ENCODE results near the gene CHRNB1.

Gene CHRNB1

GRCh38 chr17:7416323-7416722 lies 28.5 kb upstream of the CHRNB1 start:
- no peak for DNase-seq (ENCODE audit: low read depth)

- no peak for DNase-seq (ENCODE audit: low read depth)
These were observed 27.7 kb upstream of the CHRNB1 start for GRCh38 chr17:7417056-7417655.

GRCh38 chr17:7418472-7419152 lies 26.2 kb upstream of the CHRNB1 start:
- no peak for DNase-seq (ENCODE audit: low read depth)

- DNase-seq (ENCODE audit: low read depth), result no peak
These were observed 24.8 kb upstream of the CHRNB1 start, which contains the start of gene SPEM1 for GRCh38 chr17:7419819-7420610. Gene SPEM1, plus strand, starts transcription at chr17:7420324. Its CDS starts 61 bp downstream, at chr17:7420385.

GRCh38 chr17:7421186-7421585 lies 23.7 kb upstream of the CHRNB1 start:
- DNase-seq (ENCODE audit: low read depth), result no peak

GRCh38 chr17:7423679-7424078 lies 21.2 kb upstream of the CHRNB1 start:
- no peak for DNase-seq (ENCODE audit: low read depth)

GRCh38 chr17:7425316-7425715 lies 19.5 kb upstream of the CHRNB1 start, which contains the start of gene SPEM2:
Gene SPEM2, plus strand, starts transcription at chr17:7425616. Its CDS starts 73 bp downstream, at chr17:7425689.
- DNase-seq (ENCODE audit: low read depth), result no peak

- no peak for DNase-seq (ENCODE audit: low read depth)
These were observed 19.1 kb upstream of the CHRNB1 start for GRCh38 chr17:7425756-7426155.

- DNase-seq (ENCODE audit: low read depth), result no peak
These were observed 18.5 kb upstream of the CHRNB1 start for GRCh38 chr17:7426203-7426863.

- no peak for DNase-seq (ENCODE audit: low read depth)
These were observed 17.9 kb upstream of the CHRNB1 start for GRCh38 chr17:7426896-7427489.

- DNase-seq (ENCODE audit: low read depth), result no peak
These were observed 17.3 kb upstream of the CHRNB1 start for GRCh38 chr17:7427549-7427948.

- no peak for DNase-seq (ENCODE audit: low read depth)
These were observed 16.3 kb upstream of the CHRNB1 start, which contains the start of gene SPEM3 for GRCh38 chr17:7428557-7428956. Gene SPEM3, plus strand, starts transcription at chr17:7428857. Its CDS starts 46 bp downstream, at chr17:7428903.

- DNase-seq (ENCODE audit: low read depth), result no peak
These were observed 15.1 kb upstream of the CHRNB1 start for GRCh38 chr17:7429722-7430121.

GRCh38 chr17:7431231-7431630 lies 13.6 kb upstream of the CHRNB1 start:
- peak; percentile 61 for DNase-seq (ENCODE audit: low read depth)

GRCh38 chr17:7432296-7432695 lies 12.6 kb upstream of the CHRNB1 start:
- DNase-seq (ENCODE audit: low read depth), result no peak

GRCh38 chr17:7435676-7436555 lies 8.9 kb upstream of the CHRNB1 start:
- peak; percentile 28 for DNase-seq (ENCODE audit: low read depth)

- peak; percentile 79 for DNase-seq (ENCODE audit: low read depth)
These were observed 8.1 kb upstream of the CHRNB1 start for GRCh38 chr17:7436556-7437368.

- no peak for DNase-seq (ENCODE audit: low read depth)
These were observed 7.4 kb upstream of the CHRNB1 start for GRCh38 chr17:7437369-7437863.

- DNase-seq (ENCODE audit: low read depth), result no peak
These were observed 6.8 kb upstream of the CHRNB1 start for GRCh38 chr17:7437950-7438614.

Measured in EH (cell line).